HG03565 (cell line): ENCODE results near the gene WDR5.
"Not testable (repeated sequence)": the region's sequence is repeated elsewhere in the genome, so short reads cannot be mapped to it uniquely, and the experiment has no call there.

ENCODE experiments used
- ATAC-seq: cut with Tn5 transposase; IDR thresholded peaks from one replicate; pipeline ENCODE4 v1.9.1; 2021; ENCODE audit warnings: mild to moderate bottlenecking, moderate library complexity; ENCODE audit not compliant: unreplicated experiment

Gene WDR5

GRCh38 chr9:134135343-134136117 is at the start of gene WDR5:
Gene WDR5 (plus strand): TSS chr9:134136082. CDS start chr9:134139878, 3,796 bp downstream.
- peak; percentile 36 for ATAC-seq

GRCh38 chr9:134088063-134088725 is 47.7 kb upstream of the WDR5 start:
- no peak for ATAC-seq

GRCh38 chr9:134089972-134090371 is 45.9 kb upstream of the WDR5 start:
- ATAC-seq: no peak

- no peak for ATAC-seq
Measured at GRCh38 chr9:134099123-134099761, 36.6 kb upstream of the WDR5 start.

- no peak for ATAC-seq
Measured at GRCh38 chr9:134100040-134100439, 35.8 kb upstream of the WDR5 start.

GRCh38 chr9:134101133-134101532 is 34.7 kb upstream of the WDR5 start:
- not testable (repeated sequence) for ATAC-seq

GRCh38 chr9:134101623-134102149 is 34.2 kb upstream of the WDR5 start:
- ATAC-seq: no peak

GRCh38 chr9:134103391-134103998 is 32.4 kb upstream of the WDR5 start:
- ATAC-seq: no peak

GRCh38 chr9:134111064-134111463 is 24.8 kb upstream of the WDR5 start:
- no peak for ATAC-seq

- ATAC-seq: no peak
Measured at GRCh38 chr9:134112561-134112960, 23.3 kb upstream of the WDR5 start.

GRCh38 chr9:134118972-134119371 is 16.9 kb upstream of the WDR5 start:
- not testable (repeated sequence) for ATAC-seq

GRCh38 chr9:134123764-134124128 is 12.1 kb upstream of the WDR5 start:
- no peak for ATAC-seq

GRCh38 chr9:134125413-134126095 is 10.3 kb upstream of the WDR5 start:
- ATAC-seq: no peak

GRCh38 chr9:134126373-134126772 is 9.5 kb upstream of the WDR5 start:
- ATAC-seq: no peak

- no peak for ATAC-seq
Measured at GRCh38 chr9:134127065-134127580, 8.8 kb upstream of the WDR5 start.

- ATAC-seq: no peak
Measured at GRCh38 chr9:134127616-134128015, 8.3 kb upstream of the WDR5 start.

- no peak for ATAC-seq
Measured at GRCh38 chr9:134128727-134129679, 6.9 kb upstream of the WDR5 start.

GRCh38 chr9:134130503-134131375 is 5.1 kb upstream of the WDR5 start:
- ATAC-seq: no peak
